Prostate gland (tissue), 2 donors: ENCODE data around the gene UBE2J2. TPM values are rescaled to one million over a fixed set of nuclear protein-coding genes. Genes with fewer than 3 reads are reported as not detected.

ENCODE experiments used
- DNase-seq: peaks from one replicate; pipeline ENCODE4 v3.0.0-alpha.2; 2019; ENCODE audit warnings: low spot score
- H3K27ac ChIP-seq, 2 donors: fragments of 200-600 bp; sonication (generic); 2 replicates each; pipeline ENCODE4 v1.5.1; 2017 to 2019
- H3K27me3 ChIP-seq: fragments of 200-600 bp; sonication (generic); replicated peaks from 2 replicates; pipeline ENCODE4 v1.5.1; 2019; ENCODE audit not compliant: insufficient read depth
- H3K36me3 ChIP-seq, 2 donors: fragments of 200-600 bp; sonication (generic); 1 replicate in 1 of 2; 2 replicates in 1 of 2; pipeline versions ENCODE4 v1.5.1 to v1.8.1; 2017 to 2019
- H3K4me1 ChIP-seq: fragments of 200-600 bp; sonication (generic); replicated peaks from 2 replicates; pipeline ENCODE4 v1.5.1; 2019
- H3K4me3 ChIP-seq, 2 donors: fragments of 200-600 bp; sonication (generic); 2 replicates each; pipeline ENCODE4 v1.5.1; 2017 to 2019
- H3K9me3 ChIP-seq: fragments of 200-600 bp; sonication (generic); 2 replicates; pipeline ENCODE4 v1.5.1; 2017
- CTCF ChIP-seq, 4 experiments: fragments of 200-600 bp in 2 of 4; fragments of 450-650 bp in 2 of 4; sonication (generic) in 2 of 4; IDR thresholded peaks; 1 replicate in 3 of 4; 2 replicates in 1 of 4; pipeline ENCODE4 v1.5.1; 2016 to 2019; ENCODE audit warnings: antibody characterized with exemption in 4 of 4, mild to moderate bottlenecking in 2 of 4, moderate library complexity in 2 of 4
- POLR2A ChIP-seq: fragments of 450-650 bp; IDR thresholded peaks from one replicate; pipeline ENCODE4 v1.6.1; 2016; ENCODE audit warnings: antibody characterized with exemption, mild to moderate bottlenecking
- POLR2AphosphoS5 ChIP-seq: sonication (generic); formaldehyde crosslinking; IDR thresholded peaks from one replicate; pipeline ENCODE4 v1.6.1; 2017; ENCODE audit warnings: antibody characterized with exemption
- WGBS: methylation state at CpG from one replicate; pipeline ENCODE4 v1.1.5; 2018; 5-methylcytosine and 5-hydroxymethylcytosine counted together
- intact Hi-C: fragments of 100-400 bp; cut with DNase I; formaldehyde crosslinking; loops from one replicate; pipeline ENCODE4 v1.14.2; 2022
- total RNA-seq, 2 donors: library from RNA; depleted of rRNA; stranded (reverse); fragments of >200 nt; gene quantifications; one replicate each; pipeline ENCODE4 v1.1.0, GENCODE V29; 2016

The UBE2J2 gene
- total RNA-seq, 2 donors from 2014 or later = 56.0 to 79.4 TPM

DNA sequence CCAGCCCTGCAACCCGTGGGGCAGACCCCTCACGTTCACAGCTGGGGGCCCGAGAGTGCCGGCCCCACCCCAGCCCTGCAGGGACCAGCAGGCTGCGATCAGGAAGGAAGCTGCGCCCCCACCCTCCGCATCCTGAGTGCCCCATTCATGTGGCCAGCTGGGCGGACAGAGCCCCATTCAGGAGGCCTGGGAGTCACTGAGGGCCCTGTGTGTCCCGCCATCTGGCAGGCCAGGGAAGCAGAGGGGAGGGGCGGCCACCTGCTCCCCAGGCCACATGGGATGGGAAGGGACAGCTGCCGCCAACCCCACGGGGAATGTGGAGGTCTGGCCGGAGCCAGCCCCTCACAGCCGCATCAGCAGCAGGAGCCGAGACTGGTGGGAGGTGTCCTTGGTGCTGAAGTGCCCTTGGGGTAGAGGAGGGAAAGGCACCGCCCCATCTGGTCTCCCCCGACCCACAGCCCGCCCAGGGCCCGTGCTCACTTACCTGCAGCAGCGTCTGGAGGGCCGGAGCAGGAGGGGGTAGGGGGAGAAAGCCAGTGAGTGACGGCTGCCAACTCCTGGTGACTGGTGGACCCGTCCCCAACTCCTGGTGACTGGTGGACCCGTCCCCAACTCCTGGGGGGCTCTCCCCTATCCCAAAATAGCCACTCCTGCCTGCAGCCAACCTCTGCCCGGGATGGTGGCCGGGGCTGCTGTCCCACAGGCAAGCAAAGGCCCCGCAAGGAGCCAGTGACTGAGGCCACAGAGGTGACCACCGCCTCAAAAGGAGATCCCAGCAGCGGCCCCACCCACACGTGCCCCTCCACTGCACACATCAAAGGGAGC is 25.4 kb upstream of the UBE2J2 start:
- no peaks in the 10 kb centered on the region for H3K36me3 ChIP-seq
- H3K4me3 ChIP-seq = no peak overlapping the region
- H3K27me3 ChIP-seq = no peaks in the 10 kb centered on the region
- intact Hi-C loops = no loop called here
- H3K27ac ChIP-seq = no peak overlapping the region
- no peaks in the 10 kb centered on the region for H3K9me3 ChIP-seq
- TF ChIP-seq CTCF (IDR thresholded peaks at IDR 0.05) = no peak
- no peak for TF ChIP-seq POLR2A
- TF ChIP-seq POLR2AphosphoS5 = no peak
- WGBS = 69% methylated on average over 29 of the region's 30 CpGs
- no peaks in the 10 kb centered on the region for H3K4me1 ChIP-seq
- DNase-seq = no peak

DNA sequence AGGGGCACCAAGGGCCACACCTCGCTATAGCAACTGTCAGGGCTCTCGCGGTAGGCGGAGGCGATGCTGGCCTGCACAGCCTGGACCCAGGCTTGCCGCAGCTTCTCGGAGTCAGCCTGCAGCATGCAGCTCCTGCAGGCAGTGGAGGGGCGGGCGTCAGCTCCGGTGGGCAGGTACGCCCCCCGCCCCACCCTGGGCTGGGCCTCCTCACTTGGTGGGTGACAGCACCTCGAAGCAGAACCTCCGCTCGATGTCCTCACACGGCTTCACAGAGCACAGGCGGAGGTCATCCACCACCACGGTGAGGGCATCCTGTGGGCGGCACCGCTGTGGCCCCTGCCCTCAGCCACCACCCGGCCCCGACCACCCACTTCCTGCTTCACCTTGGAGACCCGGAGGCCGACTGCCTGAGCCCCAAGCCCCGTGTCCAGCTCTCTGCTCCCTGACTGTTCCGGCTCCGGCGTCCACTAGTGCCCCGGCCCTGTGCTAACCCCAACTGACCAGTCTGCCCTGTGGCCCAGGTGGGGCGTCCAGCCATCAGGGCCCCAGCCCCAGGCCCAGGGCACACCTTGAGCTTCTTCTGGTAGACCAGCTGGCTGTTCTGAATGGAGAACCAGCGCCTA is 24.3 kb upstream of the UBE2J2 start:
- Histone ChIP-seq H3K9me3 (no peaks in the 10 kb centered on the region), H3K4me3 (no peak overlapping the region), H3K36me3 (no peaks in the 10 kb centered on the region), H3K27me3 (no peaks in the 10 kb centered on the region), H3K4me1 (no peaks in the 10 kb centered on the region), H3K27ac (no peak overlapping the region)
- no peak for DNase-seq
- TF ChIP-seq CTCF (IDR thresholded peaks at IDR 0.05) (no peak), POLR2A (no peak), POLR2AphosphoS5 (no peak)
- intact Hi-C loops = no loop called here
- WGBS = 94% methylated on average over 23 of the region's 31 CpGs

- WGBS = 89% methylated on average over 59 of the region's 62 CpGs
- Histone ChIP-seq H3K36me3 (no peaks in the 10 kb centered on the region), H3K9me3 (no peaks in the 10 kb centered on the region), H3K4me1 (no peaks in the 10 kb centered on the region), H3K4me3 (no peak overlapping the region), H3K27me3 (no peaks in the 10 kb centered on the region), H3K27ac (no peak overlapping the region)
- DNase-seq = no peak
- no peak for TF ChIP-seq POLR2AphosphoS5
- TF ChIP-seq CTCF (IDR thresholded peaks at IDR 0.05) = no peak
- intact Hi-C loops = no loop called here
Observed at GRCh38 chr1:1296070-1297061, 22.7 kb upstream of the UBE2J2 start.

- DNase-seq = no peak
- H3K4me3 ChIP-seq = no peak overlapping the region
- TF ChIP-seq CTCF (IDR thresholded peaks at IDR 0.05) (no peak), POLR2AphosphoS5 (no peak), POLR2A (no peak)
- WGBS = 90% methylated on average over 34 of the region's 35 CpGs
- H3K4me1 ChIP-seq = peaks cover 4% of the 10 kb centered on the region
- H3K36me3 ChIP-seq = no peaks in the 10 kb centered on the region
- H3K27me3 ChIP-seq = no peaks in the 10 kb centered on the region
- no peaks in the 10 kb centered on the region for H3K9me3 ChIP-seq
- intact Hi-C loops = no loop called here
- no peak overlapping the region for H3K27ac ChIP-seq
Observed at GRCh38 chr1:1295154-1295923, 21.7 kb upstream of the UBE2J2 start.
